ENCODE measurements around the gene CRACDL. TPM values are rescaled to one million over a fixed set of nuclear protein-coding genes. Genes with fewer than 3 reads are reported as not detected.
A peak's percentile ranks its signal among the peaks of the same experiment; 100 is the strongest.

The CRACDL gene
- total RNA-seq, 1 donor: not detected

- Histone ChIP-seq H3K4me3 (ENCODE audit: insufficient read depth, low read length) (no peak overlapping the region), H3K27me3 (ENCODE audit: insufficient read depth, low read length) (peaks cover 3% of the 10 kb centered on the region), H3K79me2 (ENCODE audit: insufficient read depth, low read length) (no peaks in the 10 kb centered on the region), H3K27ac (ENCODE audit: low read depth, low read length) (no peak overlapping the region), H3K4me1 (ENCODE audit: insufficient read depth, low read length) (peaks cover 15% of the 10 kb centered on the region), H3K36me3 (ENCODE audit: insufficient read depth, low read length) (no peaks in the 10 kb centered on the region), H3K9me3 (ENCODE audit: low read depth, low read length) (no peaks in the 10 kb centered on the region), H2AFZ (ENCODE audit: low read length) (no peak overlapping the region), H3K4me2 (ENCODE audit: insufficient read depth, low read length) (no peak overlapping the region), H4K20me1 (ENCODE audit: insufficient read depth, low read length) (no peaks in the 10 kb centered on the region)
- TF ChIP-seq, protein P1, sequence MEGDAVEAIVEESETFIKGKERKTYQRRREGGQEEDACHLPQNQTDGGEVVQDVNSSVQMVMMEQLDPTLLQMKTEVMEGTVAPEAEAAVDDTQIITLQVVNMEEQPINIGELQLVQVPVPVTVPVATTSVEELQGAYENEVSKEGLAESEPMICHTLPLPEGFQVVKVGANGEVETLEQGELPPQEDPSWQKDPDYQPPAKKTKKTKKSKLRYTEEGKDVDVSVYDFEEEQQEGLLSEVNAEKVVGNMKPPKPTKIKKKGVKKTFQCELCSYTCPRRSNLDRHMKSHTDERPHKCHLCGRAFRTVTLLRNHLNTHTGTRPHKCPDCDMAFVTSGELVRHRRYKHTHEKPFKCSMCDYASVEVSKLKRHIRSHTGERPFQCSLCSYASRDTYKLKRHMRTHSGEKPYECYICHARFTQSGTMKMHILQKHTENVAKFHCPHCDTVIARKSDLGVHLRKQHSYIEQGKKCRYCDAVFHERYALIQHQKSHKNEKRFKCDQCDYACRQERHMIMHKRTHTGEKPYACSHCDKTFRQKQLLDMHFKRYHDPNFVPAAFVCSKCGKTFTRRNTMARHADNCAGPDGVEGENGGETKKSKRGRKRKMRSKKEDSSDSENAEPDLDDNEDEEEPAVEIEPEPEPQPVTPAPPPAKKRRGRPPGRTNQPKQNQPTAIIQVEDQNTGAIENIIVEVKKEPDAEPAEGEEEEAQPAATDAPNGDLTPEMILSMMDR (IDR thresholded peaks at IDR 0.05; ENCODE audit: extremely low read depth, low read depth, low read length): no peak
- no peak for DNase-seq (ENCODE audit: insufficient read length, low spot score, missing footprints)
Measured at GRCh38 chr2:98868548-98869271, 67.3 kb downstream of the CRACDL start.

- H3K9me3 ChIP-seq (ENCODE audit: low read depth, low read length): no peaks in the 10 kb centered on the region
- no peak overlapping the region for H3K4me2 ChIP-seq (ENCODE audit: insufficient read depth, low read length)
- no peak overlapping the region for H3K4me3 ChIP-seq (ENCODE audit: insufficient read depth, low read length)
- DNase-seq (ENCODE audit: insufficient read length, low spot score, missing footprints): no peak
- no peaks in the 10 kb centered on the region for H3K79me2 ChIP-seq (ENCODE audit: insufficient read depth, low read length)
- H3K27me3 ChIP-seq (ENCODE audit: insufficient read depth, low read length): no peaks in the 10 kb centered on the region
- TF ChIP-seq, protein P1 (IDR thresholded peaks at IDR 0.05; ENCODE audit: extremely low read depth, low read depth, low read length): no peak
- peaks cover 15% of the 10 kb centered on the region for H3K4me1 ChIP-seq (ENCODE audit: insufficient read depth, low read length)
- no peaks in the 10 kb centered on the region for H4K20me1 ChIP-seq (ENCODE audit: insufficient read depth, low read length)
- H3K27ac ChIP-seq (ENCODE audit: low read depth, low read length): no peak overlapping the region
- H3K36me3 ChIP-seq (ENCODE audit: insufficient read depth, low read length): no peaks in the 10 kb centered on the region
- no peak overlapping the region for H2AFZ ChIP-seq (ENCODE audit: low read length)
Measured at GRCh38 chr2:98867539-98868309, 68.3 kb downstream of the CRACDL start.

DNA sequence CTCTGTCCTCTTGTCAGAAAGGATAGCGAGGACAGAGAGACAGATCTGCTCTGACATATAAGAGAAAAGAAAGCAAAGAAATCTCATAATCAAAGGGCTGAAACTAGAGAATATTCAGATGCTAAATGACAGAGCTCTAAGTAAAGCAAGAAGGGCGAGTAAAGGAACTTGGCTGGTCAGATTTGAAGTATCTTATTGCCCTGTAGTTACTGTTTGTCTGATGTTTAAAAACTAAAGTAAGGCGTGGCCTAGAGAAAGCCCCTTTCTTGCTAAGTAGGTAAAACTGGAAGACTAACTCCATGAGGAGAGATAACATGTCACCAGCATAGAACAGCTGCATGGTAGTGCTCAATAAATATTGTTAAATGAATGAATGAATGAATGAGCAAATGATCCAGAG, 70.0 kb downstream of the CRACDL start:
- H3K27me3 ChIP-seq (ENCODE audit: insufficient read depth, low read length): no peaks in the 10 kb centered on the region
- H2AFZ ChIP-seq (ENCODE audit: low read length): no peak overlapping the region
- DNase-seq (ENCODE audit: insufficient read length, low spot score, missing footprints): no peak
- H4K20me1 ChIP-seq (ENCODE audit: insufficient read depth, low read length): no peaks in the 10 kb centered on the region
- H3K9me3 ChIP-seq (ENCODE audit: low read depth, low read length): no peaks in the 10 kb centered on the region
- TF ChIP-seq, protein P1 (IDR thresholded peaks at IDR 0.05; ENCODE audit: extremely low read depth, low read depth, low read length): no peak
- H3K4me2 ChIP-seq (ENCODE audit: insufficient read depth, low read length): no peak overlapping the region
- H3K4me3 ChIP-seq (ENCODE audit: insufficient read depth, low read length): no peak overlapping the region
- no peaks in the 10 kb centered on the region for H3K79me2 ChIP-seq (ENCODE audit: insufficient read depth, low read length)
- H3K36me3 ChIP-seq (ENCODE audit: insufficient read depth, low read length): no peaks in the 10 kb centered on the region
- peaks cover 15% of the 10 kb centered on the region for H3K4me1 ChIP-seq (ENCODE audit: insufficient read depth, low read length)
- H3K27ac ChIP-seq (ENCODE audit: low read depth, low read length): peak overlapping the region; percentile 26

DNA sequence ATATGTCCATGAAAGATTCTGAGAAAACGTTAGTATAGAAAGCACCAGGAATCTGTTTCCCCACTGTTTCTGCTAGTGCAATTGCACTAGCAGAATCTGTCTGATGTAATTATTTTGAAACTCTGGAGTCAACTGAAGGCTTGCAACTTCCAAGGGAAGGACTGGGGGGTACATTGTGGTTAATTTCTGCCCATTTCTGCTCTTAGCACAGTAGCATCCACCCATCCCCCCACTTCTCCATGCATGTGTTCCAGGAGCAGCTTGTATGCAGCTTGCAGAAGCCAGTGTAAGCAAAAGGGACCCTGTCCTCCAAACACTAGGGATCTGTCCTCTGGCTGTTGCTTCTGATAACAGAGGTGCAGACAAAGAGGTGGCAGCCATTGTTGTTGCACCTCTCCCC, 74.4 kb downstream of the CRACDL start:
- H3K79me2 ChIP-seq (ENCODE audit: insufficient read depth, low read length): no peaks in the 10 kb centered on the region
- no peak for DNase-seq (ENCODE audit: insufficient read length, low spot score, missing footprints)
- H3K36me3 ChIP-seq (ENCODE audit: insufficient read depth, low read length): no peaks in the 10 kb centered on the region
- H4K20me1 ChIP-seq (ENCODE audit: insufficient read depth, low read length): no peaks in the 10 kb centered on the region
- H3K9me3 ChIP-seq (ENCODE audit: low read depth, low read length): no peaks in the 10 kb centered on the region
- peaks cover 3% of the 10 kb centered on the region for H3K27me3 ChIP-seq (ENCODE audit: insufficient read depth, low read length)
- H3K4me1 ChIP-seq (ENCODE audit: insufficient read depth, low read length): peaks cover 15% of the 10 kb centered on the region
- TF ChIP-seq, protein P1 (IDR thresholded peaks at IDR 0.05; ENCODE audit: extremely low read depth, low read depth, low read length): no peak
- no peak overlapping the region for H3K4me3 ChIP-seq (ENCODE audit: insufficient read depth, low read length)
- no peak overlapping the region for H3K27ac ChIP-seq (ENCODE audit: low read depth, low read length)
- H3K4me2 ChIP-seq (ENCODE audit: insufficient read depth, low read length): no peak overlapping the region
- H2AFZ ChIP-seq (ENCODE audit: low read length): no peak overlapping the region

All from osteoblast (primary cell).